HG03342 (cell line): Measurements from ENCODE around the gene TRAF3.

Experiments
- ATAC-seq: cut with Tn5 transposase; IDR thresholded peaks from one replicate; pipeline ENCODE4 v1.9.1; 2021; ENCODE audit warnings: mild to moderate bottlenecking, moderate library complexity; ENCODE audit not compliant: unreplicated experiment

Gene TRAF3

GRCh38 chr14:102949062-102949800 is 172.0 kb downstream of the TRAF3 start:
- ATAC-seq, result no peak

DNA sequence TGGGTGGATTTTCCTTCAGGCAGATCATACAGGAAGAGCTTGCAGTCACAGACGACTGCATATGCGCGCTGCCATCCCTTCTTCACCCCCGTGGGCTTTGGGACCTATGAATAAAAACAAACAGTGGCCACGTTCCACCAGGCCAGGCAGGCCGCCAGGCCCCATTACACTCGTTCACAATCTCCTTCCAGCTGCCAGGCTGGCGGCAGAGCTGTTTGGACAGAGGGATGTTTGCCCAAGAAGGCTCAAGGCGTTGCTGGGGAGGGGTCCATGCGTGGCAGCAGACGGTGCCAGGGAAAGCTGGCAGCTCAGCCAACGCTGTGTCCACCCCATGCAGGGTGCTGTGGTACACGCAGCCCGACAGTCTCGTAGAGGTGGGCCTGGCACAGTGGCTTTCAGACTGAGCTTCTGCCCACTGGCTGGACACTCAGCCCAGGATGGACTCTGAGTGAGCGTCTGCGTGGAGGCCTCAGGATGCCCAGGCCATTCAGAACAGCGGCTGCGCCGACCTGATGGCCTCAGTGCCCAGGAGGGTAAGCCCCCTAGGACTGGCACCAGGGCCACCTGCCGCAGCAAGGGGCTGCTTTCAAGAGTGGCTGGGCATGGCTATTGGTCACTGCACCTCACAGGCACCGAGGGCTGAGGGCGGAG is 172.7 kb downstream of the TRAF3 start:
- no peak for ATAC-seq

GRCh38 chr14:102951034-102951433 is 173.8 kb downstream of the TRAF3 start:
- no peak for ATAC-seq

DNA sequence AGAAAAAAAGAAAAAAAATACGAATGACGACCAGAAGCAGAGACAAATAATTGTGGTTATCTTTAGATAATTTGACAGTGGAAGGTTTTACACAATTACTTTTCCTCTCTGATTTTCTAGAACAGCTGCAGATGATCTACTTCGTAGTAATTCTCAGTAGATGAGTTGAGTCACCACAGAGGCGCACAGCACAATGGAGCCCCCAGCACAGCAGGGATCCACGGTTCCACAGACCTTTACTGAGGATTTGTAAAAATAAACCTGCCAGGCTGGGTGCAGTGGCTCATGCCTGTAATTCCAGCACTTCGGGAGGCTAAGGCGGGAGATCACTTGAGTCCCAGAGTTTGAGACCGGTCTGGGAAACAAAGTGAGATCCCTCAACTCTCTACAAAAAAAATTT is 174.6 kb downstream of the TRAF3 start:
- no peak for ATAC-seq

DNA sequence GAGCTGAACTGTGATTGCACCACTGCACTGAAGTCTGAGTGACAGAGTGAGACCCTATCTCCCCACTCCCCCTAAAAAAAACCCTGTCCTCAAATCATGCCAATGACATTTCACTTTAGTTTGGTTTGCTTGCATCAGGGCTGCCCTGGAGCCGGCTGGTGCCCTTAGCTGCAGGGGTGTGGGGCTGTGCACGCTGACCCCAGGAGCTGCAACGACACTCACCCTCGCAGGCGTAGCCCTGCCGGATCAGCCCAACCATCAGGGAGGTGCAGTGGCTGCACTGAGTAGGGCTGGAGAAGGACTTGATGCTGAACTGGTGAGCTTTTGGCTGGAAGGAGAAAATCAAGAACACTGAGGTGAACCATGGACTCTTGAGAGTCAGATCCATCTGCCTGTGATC is 175.0 kb downstream of the TRAF3 start:
- no peak for ATAC-seq

DNA sequence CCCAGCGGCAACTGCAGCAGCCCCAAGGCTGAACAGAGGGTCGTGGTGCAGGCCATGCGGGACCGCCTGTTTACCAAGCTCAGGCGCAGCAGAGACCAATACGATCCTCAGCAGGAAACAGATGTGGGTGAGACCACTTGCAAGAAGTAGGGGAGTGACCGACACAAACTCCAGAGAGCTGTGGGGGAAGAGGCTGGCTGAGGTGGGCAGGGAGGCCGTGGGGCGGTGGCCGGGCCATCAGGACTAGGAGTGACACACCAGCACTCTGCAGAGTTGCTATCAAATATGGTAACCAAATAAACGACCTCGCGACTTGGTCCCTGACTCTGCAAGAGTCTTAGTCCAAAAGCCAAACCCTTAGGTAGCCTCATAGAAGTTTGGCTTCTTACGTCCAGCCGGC is 175.9 kb downstream of the TRAF3 start:
- no peak for ATAC-seq

DNA sequence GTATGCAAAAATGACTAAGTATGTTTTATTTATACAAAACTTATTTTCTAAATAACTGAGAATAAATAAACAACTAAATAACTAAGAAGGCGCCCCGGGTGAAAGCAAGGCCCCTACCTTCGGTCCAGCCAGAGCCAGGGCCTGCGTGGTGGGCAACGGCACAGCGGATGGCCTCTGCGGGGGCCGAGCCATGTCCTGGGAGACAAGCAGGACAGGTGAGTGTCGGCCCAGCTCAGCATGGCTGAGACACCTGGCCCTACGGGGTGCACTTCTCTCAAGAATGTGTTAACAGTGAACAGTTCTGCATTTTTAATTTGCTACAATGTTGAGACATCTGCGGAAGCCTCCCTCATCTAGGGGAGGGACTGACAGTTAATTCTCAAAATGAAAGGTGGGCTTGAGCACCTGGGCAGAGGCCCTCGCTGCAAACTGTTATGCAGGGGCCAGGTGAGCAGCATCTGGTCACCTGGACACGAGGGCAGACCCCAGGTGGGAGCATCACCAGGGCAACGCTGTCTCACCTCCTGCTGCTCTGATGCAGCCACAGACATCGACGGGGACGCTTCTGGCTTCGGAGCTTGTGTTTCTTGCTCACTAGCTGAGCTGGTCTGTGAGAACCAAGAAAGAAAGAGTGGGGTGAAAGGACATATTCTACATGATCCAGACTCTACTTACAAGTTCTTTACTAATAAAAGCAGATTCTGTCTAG is 177.0 kb downstream of the TRAF3 start:
- ATAC-seq, result no peak

GRCh38 chr14:102955636-102956408 is 178.6 kb downstream of the TRAF3 start:
- ATAC-seq, result no peak

DNA sequence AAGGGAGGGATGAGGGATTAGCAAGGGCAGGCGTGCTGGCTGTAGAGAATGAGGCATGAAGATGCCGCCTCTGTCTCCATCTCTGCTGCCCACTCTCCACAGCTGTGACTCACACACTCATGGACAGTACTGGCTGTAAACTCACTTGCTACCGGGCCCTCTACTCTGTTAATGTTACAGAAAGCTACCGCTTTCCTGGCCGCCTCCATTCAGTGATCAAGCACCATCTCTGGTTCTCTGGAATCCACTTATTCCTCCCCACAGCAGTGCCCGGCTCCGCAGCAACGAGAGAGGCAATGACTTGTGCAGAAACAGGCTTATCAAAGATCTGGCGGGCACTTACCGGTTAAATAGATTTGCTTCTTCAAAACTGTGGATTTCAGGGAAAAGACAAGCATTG is 180.0 kb downstream of the TRAF3 start:
- ATAC-seq, result no peak

DNA sequence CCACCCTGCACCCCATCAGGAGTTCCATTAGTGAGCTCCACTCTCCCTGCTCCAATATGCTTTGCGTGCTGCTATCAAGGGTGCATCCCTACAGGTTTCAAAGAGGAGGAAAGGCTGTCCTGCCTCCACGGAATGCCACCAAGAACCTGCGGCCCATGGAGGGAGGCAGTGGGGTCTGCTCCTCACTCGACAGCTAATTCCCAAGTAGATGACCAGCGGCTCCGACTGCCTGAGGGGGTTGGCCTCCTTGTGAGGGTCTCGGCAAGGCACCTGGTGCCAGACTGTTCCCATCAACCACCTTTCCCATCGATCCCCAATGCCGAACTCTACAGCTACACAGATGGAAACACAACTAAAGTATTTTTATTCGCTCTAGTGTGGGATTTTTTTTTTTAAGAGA is 181.2 kb downstream of the TRAF3 start:
- no peak for ATAC-seq
